Hematopoietic multipotent progenitor cell treated with erythropoietin and hydrocortisone succinate and interleukin-3 and kit ligand, for 4 days (in vitro differentiated cells): ENCODE data around the gene PRKCG.
"Not testable (repeated sequence)": the region's sequence is repeated elsewhere in the genome, so short reads cannot be mapped to it uniquely, and the experiment has no call there.

Experiments
- DNase-seq: peaks from one replicate; pipeline ENCODE4 v3.0.0-alpha.2; 2015

PRKCG gene

GRCh38 chr19:53945998-53946397 lies 64.0 kb downstream of the PRKCG start:
- no peak for DNase-seq

- peak; percentile 35 for DNase-seq
These were observed 65.6 kb downstream of the PRKCG start for GRCh38 chr19:53947624-53948023.

- not testable (repeated sequence) for DNase-seq
These were observed 66.6 kb downstream of the PRKCG start for GRCh38 chr19:53948611-53949010.

GRCh38 chr19:53951436-53951835 lies 69.4 kb downstream of the PRKCG start:
- DNase-seq = no peak

GRCh38 chr19:53951947-53952346 lies 70.0 kb downstream of the PRKCG start:
- DNase-seq = no peak

GRCh38 chr19:53953383-53953782 lies 71.4 kb downstream of the PRKCG start:
- no peak for DNase-seq
